WTC11 (cell line): ENCODE results near the gene RASL11B. TPM values are rescaled to one million over a fixed set of nuclear protein-coding genes. Genes with fewer than 3 reads are reported as not detected.

Experiments used
- ATAC-seq: fragments of 200-7000 bp; cut with Tn5 transposase; 2 replicates; pipeline ENCODE4 v1.10.0; 2021; ENCODE audit warnings: mild to moderate bottlenecking, moderate library complexity
- Bru-seq: library from RNA; stranded (reverse); fragments of 400-500 nt; gene quantifications from one replicate; lab custom pipeline; 2021; lab: Mats Ljungman, UMichigan
- CTCF ChIA-PET: fragments of 300-600 bp; sonication (Branson Sonifier 250); formaldehyde crosslinking; loops from one replicate; lab custom pipeline; 2021; ENCODE audit warnings: antibody characterized with exemption; lab: Charles Lee
- POLR2A ChIA-PET: fragments of 350-600 bp; sonication (Branson Sonifier 250); formaldehyde crosslinking; loops from one replicate; lab custom pipeline; 2021; ENCODE audit warnings: antibody characterized with exemption; lab: Charles Lee
- DNase-seq: peaks from one replicate; pipeline ENCODE4 v3.0.0; 2021; ENCODE audit warnings: low spot score
- H3K27ac Mint-ChIP-seq: 2 replicates; pipeline ENCODE4 v1.8.0; 2021; ENCODE audit warnings: mixed read lengths
- H3K27me3 Mint-ChIP-seq: 2 replicates; pipeline ENCODE4 v1.8.0; 2021; ENCODE audit warnings: low read depth, mild to moderate bottlenecking, moderate library complexity, mixed read lengths
- H3K36me3 Mint-ChIP-seq: 2 replicates; pipeline ENCODE4 v1.8.0; 2021; ENCODE audit warnings: mixed read lengths
- H3K4me1 Mint-ChIP-seq: 2 replicates; pipeline ENCODE4 v1.8.0; 2022; ENCODE audit warnings: mixed read lengths
- H3K4me3 Mint-ChIP-seq: 2 replicates; pipeline ENCODE4 v1.8.0; 2021; ENCODE audit warnings: mild to moderate bottlenecking, moderate library complexity, mixed read lengths
- H3K9me3 Mint-ChIP-seq: 2 replicates; pipeline ENCODE4 v1.8.0; 2021; ENCODE audit warnings: mixed read lengths
- ATF1 ChIP-seq: sonication (generic); formaldehyde crosslinking; IDR thresholded peaks from 2 replicates; pipeline ENCODE4 v1.8.1; 2023; ENCODE audit warnings: mild to moderate bottlenecking, moderate library complexity, missing genetic modification reagents
- GRHL2 ChIP-seq: fragments of 250-450 bp; sonication (Bioruptor Pico); IDR thresholded peaks from 2 replicates; pipeline ENCODE4 v1.8.0; 2022; ENCODE audit warnings: mild to moderate bottlenecking, moderate library complexity; ENCODE audit not compliant: insufficient replicate concordance, severe bottlenecking
- JUN ChIP-seq: sonication (generic); formaldehyde crosslinking; IDR thresholded peaks from 2 replicates; pipeline ENCODE4 v1.8.0; 2023; ENCODE audit warnings: mild to moderate bottlenecking, missing genetic modification reagents
- MYBL2 ChIP-seq: sonication (generic); formaldehyde crosslinking; IDR thresholded peaks from 2 replicates; pipeline ENCODE4 v1.8.1; 2023; ENCODE audit warnings: mild to moderate bottlenecking, moderate library complexity, missing genetic modification reagents
- NFYB ChIP-seq: sonication (generic); formaldehyde crosslinking; conservative IDR thresholded peaks from 2 replicates; pipeline ENCODE4 v1.8.0; 2022; ENCODE audit warnings: low read depth, missing genetic modification reagents
- NR1H2 ChIP-seq: sonication (generic); formaldehyde crosslinking; IDR thresholded peaks from 2 replicates; pipeline ENCODE4 v1.9.0; 2021; ENCODE audit warnings: mild to moderate bottlenecking, moderate library complexity, missing genetic modification reagents
- NR2C2 ChIP-seq: sonication (generic); formaldehyde crosslinking; IDR thresholded peaks from 2 replicates; pipeline ENCODE4 v1.8.0; 2022; ENCODE audit warnings: mild to moderate bottlenecking, missing genetic modification reagents
- SMAD4 ChIP-seq: sonication (generic); formaldehyde crosslinking; IDR thresholded peaks from 2 replicates; pipeline ENCODE4 v1.8.0; 2022; ENCODE audit warnings: mild to moderate bottlenecking, missing genetic modification reagents
- SOX15 ChIP-seq: fragments of 250-450 bp; sonication (Bioruptor Pico); IDR thresholded peaks from 2 replicates; pipeline ENCODE4 v1.9.0; 2021; ENCODE audit warnings: mild to moderate bottlenecking
- TP53 ChIP-seq: sonication (generic); formaldehyde crosslinking; IDR thresholded peaks from 2 replicates; pipeline ENCODE4 v1.8.1; 2023; ENCODE audit warnings: mild to moderate bottlenecking, missing genetic modification reagents
- ZNF232 ChIP-seq: sonication (generic); formaldehyde crosslinking; IDR thresholded peaks from 2 replicates; pipeline ENCODE4 v1.8.0; 2022; ENCODE audit warnings: mild to moderate bottlenecking, missing genetic modification reagents
- ZNF317 ChIP-seq: sonication (generic); formaldehyde crosslinking; IDR thresholded peaks from 2 replicates; pipeline ENCODE4 v1.8.1; 2023; ENCODE audit warnings: low read depth, mild to moderate bottlenecking, moderate library complexity, missing genetic modification reagents, borderline replicate concordance
- ZNF416 ChIP-seq: fragments of 250-450 bp; sonication (Bioruptor Pico); IDR thresholded peaks from 2 replicates; pipeline ENCODE4 v1.9.0; 2021; ENCODE audit warnings: mild to moderate bottlenecking, inconsistent platforms
- long read RNA-seq, 3 experiments: library from RNA in 1 of 3; library from capped mRNA in 1 of 3; library from polyadenylated mRNA in 1 of 3; unstranded in 2 of 3; stranded (forward) in 1 of 3; transcript quantifications; one replicate each; pipeline ENCODE4 v2.0.0, GENCODE V29; 2021
- total RNA-seq: library from RNA; stranded (reverse); gene quantifications from 3 replicates; pipeline ENCODE4 v1.2.3, GENCODE V29; 2021
- TF ChIP-seq, protein P1 (sequence below): sonication (generic); formaldehyde crosslinking; IDR thresholded peaks from 2 replicates; pipeline ENCODE4 v1.8.1; 2022; ENCODE audit warnings: mild to moderate bottlenecking, moderate library complexity, missing genetic modification reagents
- TF ChIP-seq, protein P2 (sequence below): sonication (generic); formaldehyde crosslinking; IDR thresholded peaks from 2 replicates; pipeline ENCODE4 v1.8.0; 2022; ENCODE audit warnings: mild to moderate bottlenecking, missing genetic modification reagents
- TF ChIP-seq, protein P3 (sequence below): sonication (generic); formaldehyde crosslinking; conservative IDR thresholded peaks from 2 replicates; pipeline ENCODE4 v1.8.1; 2023; ENCODE audit warnings: mild to moderate bottlenecking, low read depth, missing genetic modification reagents, moderate library complexity
- TF ChIP-seq, protein P4 (sequence below): sonication (generic); formaldehyde crosslinking; IDR thresholded peaks from 2 replicates; pipeline ENCODE4 v1.8.0; 2022; ENCODE audit warnings: mild to moderate bottlenecking, missing genetic modification reagents
- TF ChIP-seq, protein P5 (sequence below): sonication (generic); formaldehyde crosslinking; IDR thresholded peaks from 2 replicates; pipeline ENCODE4 v1.8.1; 2023; ENCODE audit warnings: mild to moderate bottlenecking, missing genetic modification reagents, borderline replicate concordance
- TF ChIP-seq, protein P6 (sequence below): sonication (generic); formaldehyde crosslinking; IDR thresholded peaks from 2 replicates; pipeline ENCODE4 v1.8.0; 2022; ENCODE audit warnings: missing genetic modification reagents

The RASL11B gene, protein sequence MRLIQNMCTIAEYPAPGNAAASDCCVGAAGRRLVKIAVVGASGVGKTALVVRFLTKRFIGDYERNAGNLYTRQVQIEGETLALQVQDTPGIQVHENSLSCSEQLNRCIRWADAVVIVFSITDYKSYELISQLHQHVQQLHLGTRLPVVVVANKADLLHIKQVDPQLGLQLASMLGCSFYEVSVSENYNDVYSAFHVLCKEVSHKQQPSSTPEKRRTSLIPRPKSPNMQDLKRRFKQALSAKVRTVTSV
- 58.5 to 71.9 TPM (median 69.9 TPM) in 3 replicates for total RNA-seq
- Bru-seq, nascent RNA, result percentile 99 among the genes with signal in this experiment
- long read RNA-seq, experiment 1, transcript RASL11B-201 (4 exons, 1,995 nt), result major isoform, 122 of 129 reads
- long read RNA-seq, experiment 1, partial matches to known transcripts, result 7 of 129 reads
- long read RNA-seq, experiment 1, other reads (novel, unspliced or antisense), result 0 of 129 reads
- long read RNA-seq, experiment 2, transcript RASL11B-201 (4 exons, 1,995 nt), result major isoform, 86 of 116 reads
- long read RNA-seq, experiment 2, partial matches to known transcripts, result 30 of 116 reads
- long read RNA-seq, experiment 2, other reads (novel, unspliced or antisense), result 0 of 116 reads
- long read RNA-seq, experiment 3, partial matches to known transcripts, result 6 of 8 reads
- long read RNA-seq, experiment 3, other reads (novel, unspliced or antisense), result 1 of 8 reads

DNA sequence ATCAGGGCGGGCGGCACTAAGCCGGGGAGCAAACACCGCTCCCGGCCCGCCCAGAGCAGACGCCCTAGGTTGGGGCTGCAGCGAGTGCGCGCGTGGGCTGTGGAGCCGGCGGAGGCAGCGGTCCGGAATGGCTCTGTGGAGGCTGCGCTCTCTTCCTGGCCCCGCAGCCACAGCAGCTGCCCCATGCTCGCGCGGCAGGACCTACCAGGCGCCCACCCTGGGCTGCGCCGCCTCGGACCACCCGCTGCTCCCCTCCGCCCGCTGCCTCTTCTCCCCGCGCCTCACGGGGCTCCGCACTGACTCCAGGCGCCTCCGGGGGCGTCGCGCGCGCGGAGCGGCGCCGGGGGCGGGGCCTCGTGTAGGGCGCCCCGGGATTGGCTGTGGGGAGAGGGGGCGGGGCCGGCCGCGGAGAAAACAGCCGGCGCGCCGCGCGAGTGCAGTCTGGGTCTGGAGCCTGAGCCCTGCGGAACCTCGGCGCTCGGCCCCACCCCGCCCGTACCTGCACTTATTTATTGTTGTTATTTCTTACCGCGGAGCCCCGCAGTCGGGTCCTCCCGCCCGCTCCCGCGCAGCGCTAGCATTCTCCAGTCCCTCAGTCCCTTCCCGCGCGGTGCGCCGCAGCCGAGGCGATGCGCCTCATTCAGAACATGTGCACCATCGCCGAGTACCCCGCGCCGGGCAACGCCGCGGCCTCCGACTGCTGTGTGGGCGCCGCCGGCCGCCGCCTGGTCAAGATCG, at the start of gene RASL11B:
Gene RASL11B, plus strand, starts transcription at position 439 of the 738 bp plus-strand sequence. Its CDS starts 191 bp downstream, at position 630.
- CTCF ChIA-PET, result interaction anchor here (1.0 to 1.5 kb wide), 3 partner anchors 50 to 316 kb away, joined by 3 to 11 read pairs (median 3); no protein-coding TSS in a partner anchor
- ATAC-seq (peak; percentile 93), DNase-seq (peak; percentile 86)
- H3K27me3 Mint-ChIP-seq, result no peaks in the 10 kb centered on the region
- H3K27ac Mint-ChIP-seq, result peak within 1 kb of the TSS; percentile 83
- H3K4me1 Mint-ChIP-seq, result peaks cover 65% of the 10 kb centered on the region
- peak within 1 kb of the TSS; percentile 90 for H3K4me3 Mint-ChIP-seq
- H3K36me3 Mint-ChIP-seq, result peaks cover 66% of the 10 kb centered on the region
- H3K9me3 Mint-ChIP-seq, result peaks cover 21% of the 10 kb centered on the region
- POLR2A ChIA-PET, result interaction anchor here (1.2 to 1.3 kb wide), 2 partner anchors 12 to 28 kb away, joined by 3 to 5 read pairs; no protein-coding TSS in a partner anchor
- TF ChIP-seq, protein P1, sequence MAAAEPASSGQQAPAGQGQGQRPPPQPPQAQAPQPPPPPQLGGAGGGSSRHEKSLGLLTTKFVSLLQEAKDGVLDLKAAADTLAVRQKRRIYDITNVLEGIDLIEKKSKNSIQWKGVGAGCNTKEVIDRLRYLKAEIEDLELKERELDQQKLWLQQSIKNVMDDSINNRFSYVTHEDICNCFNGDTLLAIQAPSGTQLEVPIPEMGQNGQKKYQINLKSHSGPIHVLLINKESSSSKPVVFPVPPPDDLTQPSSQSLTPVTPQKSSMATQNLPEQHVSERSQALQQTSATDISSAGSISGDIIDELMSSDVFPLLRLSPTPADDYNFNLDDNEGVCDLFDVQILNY, result peak; percentile 73
- no peak for TF ChIP-seq SOX15 (CRISPR knock-in tag)
- TF ChIP-seq GRHL2 (CRISPR knock-in tag), result no peak
- TF ChIP-seq JUN, result no peak; the same call in 1 of the 2 replicates
- TF ChIP-seq MYBL2 (CRISPR knock-in tag), result no peak; the same call in 1 of the 2 replicates
- no peak for TF ChIP-seq SMAD4 (CRISPR knock-in tag)
- TF ChIP-seq, protein P2, sequence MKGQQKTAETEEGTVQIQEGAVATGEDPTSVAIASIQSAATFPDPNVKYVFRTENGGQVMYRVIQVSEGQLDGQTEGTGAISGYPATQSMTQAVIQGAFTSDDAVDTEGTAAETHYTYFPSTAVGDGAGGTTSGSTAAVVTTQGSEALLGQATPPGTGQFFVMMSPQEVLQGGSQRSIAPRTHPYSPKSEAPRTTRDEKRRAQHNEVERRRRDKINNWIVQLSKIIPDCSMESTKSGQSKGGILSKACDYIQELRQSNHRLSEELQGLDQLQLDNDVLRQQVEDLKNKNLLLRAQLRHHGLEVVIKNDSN, result no peak
- TF ChIP-seq NR2C2 (CRISPR knock-in tag), result 0 out of 2 replicates have a peak, but pooled peaks have one; percentile 21
- TF ChIP-seq ATF1 (CRISPR knock-in tag), result no peak
- TF ChIP-seq, protein P3, sequence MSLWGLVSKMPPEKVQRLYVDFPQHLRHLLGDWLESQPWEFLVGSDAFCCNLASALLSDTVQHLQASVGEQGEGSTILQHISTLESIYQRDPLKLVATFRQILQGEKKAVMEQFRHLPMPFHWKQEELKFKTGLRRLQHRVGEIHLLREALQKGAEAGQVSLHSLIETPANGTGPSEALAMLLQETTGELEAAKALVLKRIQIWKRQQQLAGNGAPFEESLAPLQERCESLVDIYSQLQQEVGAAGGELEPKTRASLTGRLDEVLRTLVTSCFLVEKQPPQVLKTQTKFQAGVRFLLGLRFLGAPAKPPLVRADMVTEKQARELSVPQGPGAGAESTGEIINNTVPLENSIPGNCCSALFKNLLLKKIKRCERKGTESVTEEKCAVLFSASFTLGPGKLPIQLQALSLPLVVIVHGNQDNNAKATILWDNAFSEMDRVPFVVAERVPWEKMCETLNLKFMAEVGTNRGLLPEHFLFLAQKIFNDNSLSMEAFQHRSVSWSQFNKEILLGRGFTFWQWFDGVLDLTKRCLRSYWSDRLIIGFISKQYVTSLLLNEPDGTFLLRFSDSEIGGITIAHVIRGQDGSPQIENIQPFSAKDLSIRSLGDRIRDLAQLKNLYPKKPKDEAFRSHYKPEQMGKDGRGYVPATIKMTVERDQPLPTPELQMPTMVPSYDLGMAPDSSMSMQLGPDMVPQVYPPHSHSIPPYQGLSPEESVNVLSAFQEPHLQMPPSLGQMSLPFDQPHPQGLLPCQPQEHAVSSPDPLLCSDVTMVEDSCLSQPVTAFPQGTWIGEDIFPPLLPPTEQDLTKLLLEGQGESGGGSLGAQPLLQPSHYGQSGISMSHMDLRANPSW (CRISPR knock-in tag), result no peak
- peak; percentile 17; the same call in 1 of the 2 replicates for TF ChIP-seq ZNF232 (CRISPR knock-in tag)
- TF ChIP-seq, protein P4, sequence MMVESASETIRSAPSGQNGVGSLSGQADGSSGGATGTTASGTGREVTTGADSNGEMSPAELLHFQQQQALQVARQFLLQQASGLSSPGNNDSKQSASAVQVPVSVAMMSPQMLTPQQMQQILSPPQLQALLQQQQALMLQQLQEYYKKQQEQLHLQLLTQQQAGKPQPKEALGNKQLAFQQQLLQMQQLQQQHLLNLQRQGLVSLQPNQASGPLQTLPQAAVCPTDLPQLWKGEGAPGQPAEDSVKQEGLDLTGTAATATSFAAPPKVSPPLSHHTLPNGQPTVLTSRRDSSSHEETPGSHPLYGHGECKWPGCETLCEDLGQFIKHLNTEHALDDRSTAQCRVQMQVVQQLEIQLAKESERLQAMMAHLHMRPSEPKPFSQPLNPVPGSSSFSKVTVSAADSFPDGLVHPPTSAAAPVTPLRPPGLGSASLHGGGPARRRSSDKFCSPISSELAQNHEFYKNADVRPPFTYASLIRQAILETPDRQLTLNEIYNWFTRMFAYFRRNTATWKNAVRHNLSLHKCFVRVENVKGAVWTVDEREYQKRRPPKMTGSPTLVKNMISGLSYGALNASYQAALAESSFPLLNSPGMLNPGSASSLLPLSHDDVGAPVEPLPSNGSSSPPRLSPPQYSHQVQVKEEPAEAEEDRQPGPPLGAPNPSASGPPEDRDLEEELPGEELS (CRISPR knock-in tag), result peak; percentile 51; the same call in 1 of the 2 replicates
- TF ChIP-seq ZNF416 (CRISPR knock-in tag), result peak; percentile 18; the same call in 1 of the 2 replicates
- TF ChIP-seq, protein P5, sequence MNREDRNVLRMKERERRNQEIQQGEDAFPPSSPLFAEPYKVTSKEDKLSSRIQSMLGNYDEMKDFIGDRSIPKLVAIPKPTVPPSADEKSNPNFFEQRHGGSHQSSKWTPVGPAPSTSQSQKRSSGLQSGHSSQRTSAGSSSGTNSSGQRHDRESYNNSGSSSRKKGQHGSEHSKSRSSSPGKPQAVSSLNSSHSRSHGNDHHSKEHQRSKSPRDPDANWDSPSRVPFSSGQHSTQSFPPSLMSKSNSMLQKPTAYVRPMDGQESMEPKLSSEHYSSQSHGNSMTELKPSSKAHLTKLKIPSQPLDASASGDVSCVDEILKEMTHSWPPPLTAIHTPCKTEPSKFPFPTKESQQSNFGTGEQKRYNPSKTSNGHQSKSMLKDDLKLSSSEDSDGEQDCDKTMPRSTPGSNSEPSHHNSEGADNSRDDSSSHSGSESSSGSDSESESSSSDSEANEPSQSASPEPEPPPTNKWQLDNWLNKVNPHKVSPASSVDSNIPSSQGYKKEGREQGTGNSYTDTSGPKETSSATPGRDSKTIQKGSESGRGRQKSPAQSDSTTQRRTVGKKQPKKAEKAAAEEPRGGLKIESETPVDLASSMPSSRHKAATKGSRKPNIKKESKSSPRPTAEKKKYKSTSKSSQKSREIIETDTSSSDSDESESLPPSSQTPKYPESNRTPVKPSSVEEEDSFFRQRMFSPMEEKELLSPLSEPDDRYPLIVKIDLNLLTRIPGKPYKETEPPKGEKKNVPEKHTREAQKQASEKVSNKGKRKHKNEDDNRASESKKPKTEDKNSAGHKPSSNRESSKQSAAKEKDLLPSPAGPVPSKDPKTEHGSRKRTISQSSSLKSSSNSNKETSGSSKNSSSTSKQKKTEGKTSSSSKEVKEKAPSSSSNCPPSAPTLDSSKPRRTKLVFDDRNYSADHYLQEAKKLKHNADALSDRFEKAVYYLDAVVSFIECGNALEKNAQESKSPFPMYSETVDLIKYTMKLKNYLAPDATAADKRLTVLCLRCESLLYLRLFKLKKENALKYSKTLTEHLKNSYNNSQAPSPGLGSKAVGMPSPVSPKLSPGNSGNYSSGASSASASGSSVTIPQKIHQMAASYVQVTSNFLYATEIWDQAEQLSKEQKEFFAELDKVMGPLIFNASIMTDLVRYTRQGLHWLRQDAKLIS (CRISPR knock-in tag), result no peak; the same call in 1 of the 2 replicates
- TF ChIP-seq TP53 (CRISPR knock-in tag), result 0 out of 2 replicates have a peak, but pooled peaks have one; percentile 37
- peak; percentile 49; the same call in 1 of the 2 replicates for TF ChIP-seq NR1H2
- TF ChIP-seq NFYB, result peak; percentile 56; the same call in 1 of the 2 replicates
- TF ChIP-seq, protein P6, sequence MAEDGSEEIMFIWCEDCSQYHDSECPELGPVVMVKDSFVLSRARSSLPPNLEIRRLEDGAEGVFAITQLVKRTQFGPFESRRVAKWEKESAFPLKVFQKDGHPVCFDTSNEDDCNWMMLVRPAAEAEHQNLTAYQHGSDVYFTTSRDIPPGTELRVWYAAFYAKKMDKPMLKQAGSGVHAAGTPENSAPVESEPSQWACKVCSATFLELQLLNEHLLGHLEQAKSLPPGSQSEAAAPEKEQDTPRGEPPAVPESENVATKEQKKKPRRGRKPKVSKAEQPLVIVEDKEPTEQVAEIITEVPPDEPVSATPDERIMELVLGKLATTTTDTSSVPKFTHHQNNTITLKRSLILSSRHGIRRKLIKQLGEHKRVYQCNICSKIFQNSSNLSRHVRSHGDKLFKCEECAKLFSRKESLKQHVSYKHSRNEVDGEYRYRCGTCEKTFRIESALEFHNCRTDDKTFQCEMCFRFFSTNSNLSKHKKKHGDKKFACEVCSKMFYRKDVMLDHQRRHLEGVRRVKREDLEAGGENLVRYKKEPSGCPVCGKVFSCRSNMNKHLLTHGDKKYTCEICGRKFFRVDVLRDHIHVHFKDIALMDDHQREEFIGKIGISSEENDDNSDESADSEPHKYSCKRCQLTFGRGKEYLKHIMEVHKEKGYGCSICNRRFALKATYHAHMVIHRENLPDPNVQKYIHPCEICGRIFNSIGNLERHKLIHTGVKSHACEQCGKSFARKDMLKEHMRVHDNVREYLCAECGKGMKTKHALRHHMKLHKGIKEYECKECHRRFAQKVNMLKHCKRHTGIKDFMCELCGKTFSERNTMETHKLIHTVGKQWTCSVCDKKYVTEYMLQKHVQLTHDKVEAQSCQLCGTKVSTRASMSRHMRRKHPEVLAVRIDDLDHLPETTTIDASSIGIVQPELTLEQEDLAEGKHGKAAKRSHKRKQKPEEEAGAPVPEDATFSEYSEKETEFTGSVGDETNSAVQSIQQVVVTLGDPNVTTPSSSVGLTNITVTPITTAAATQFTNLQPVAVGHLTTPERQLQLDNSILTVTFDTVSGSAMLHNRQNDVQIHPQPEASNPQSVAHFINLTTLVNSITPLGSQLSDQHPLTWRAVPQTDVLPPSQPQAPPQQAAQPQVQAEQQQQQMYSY (CRISPR knock-in tag), result no peak
- TF ChIP-seq ZNF317, result peak; percentile 15; the same call in 1 of the 2 replicates
